Measurements from ENCODE around the gene ADPRH. TPM values are rescaled to one million over a fixed set of nuclear protein-coding genes. Genes with fewer than 3 reads are reported as not detected.

ADPRH gene
- total RNA-seq, 4 donors from 2014 or later = 10.4 to 17.8 (median 14.1) TPM

DNA sequence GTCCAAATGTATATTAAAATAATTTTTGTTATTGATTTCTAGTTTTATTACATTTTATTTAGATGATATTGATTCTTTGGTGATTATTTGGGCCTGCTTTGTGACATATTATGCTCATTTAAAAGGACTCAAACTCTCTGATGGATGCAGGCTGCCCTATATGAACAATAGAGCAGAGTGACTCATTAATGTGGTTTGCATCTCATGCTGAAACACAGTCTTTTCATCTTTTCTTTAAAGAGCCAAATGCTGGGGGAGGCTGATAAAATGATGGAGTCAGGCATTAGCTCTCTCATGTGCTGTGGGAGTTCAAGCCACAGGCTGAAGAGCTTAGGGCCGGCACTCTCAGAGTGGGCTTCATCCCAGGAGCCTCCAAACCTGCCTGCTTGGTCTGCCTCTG lies 25.6 kb downstream of the ADPRH start:
- TF ChIP-seq POLR2A (IDR thresholded peaks at IDR 0.05; ENCODE audit: low read depth) (no peak), POLR2AphosphoS5 (IDR thresholded peaks at IDR 0.05) (no peak), EP300 (IDR thresholded peaks at IDR 0.05) (no peak)
- TF ChIP-seq, protein P1, sequence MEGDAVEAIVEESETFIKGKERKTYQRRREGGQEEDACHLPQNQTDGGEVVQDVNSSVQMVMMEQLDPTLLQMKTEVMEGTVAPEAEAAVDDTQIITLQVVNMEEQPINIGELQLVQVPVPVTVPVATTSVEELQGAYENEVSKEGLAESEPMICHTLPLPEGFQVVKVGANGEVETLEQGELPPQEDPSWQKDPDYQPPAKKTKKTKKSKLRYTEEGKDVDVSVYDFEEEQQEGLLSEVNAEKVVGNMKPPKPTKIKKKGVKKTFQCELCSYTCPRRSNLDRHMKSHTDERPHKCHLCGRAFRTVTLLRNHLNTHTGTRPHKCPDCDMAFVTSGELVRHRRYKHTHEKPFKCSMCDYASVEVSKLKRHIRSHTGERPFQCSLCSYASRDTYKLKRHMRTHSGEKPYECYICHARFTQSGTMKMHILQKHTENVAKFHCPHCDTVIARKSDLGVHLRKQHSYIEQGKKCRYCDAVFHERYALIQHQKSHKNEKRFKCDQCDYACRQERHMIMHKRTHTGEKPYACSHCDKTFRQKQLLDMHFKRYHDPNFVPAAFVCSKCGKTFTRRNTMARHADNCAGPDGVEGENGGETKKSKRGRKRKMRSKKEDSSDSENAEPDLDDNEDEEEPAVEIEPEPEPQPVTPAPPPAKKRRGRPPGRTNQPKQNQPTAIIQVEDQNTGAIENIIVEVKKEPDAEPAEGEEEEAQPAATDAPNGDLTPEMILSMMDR (IDR thresholded peaks at IDR 0.05) = no peak
- intact Hi-C loops (cut with DNase I) = no loop called here
- H3K4me3 ChIP-seq = no peak overlapping the region
- peaks cover 0 to 12% (median 0%) of the 10 kb centered on the region in 4 donors for H3K4me1 ChIP-seq
- no peak for DNase-seq (ENCODE audit: extremely low spot score)
- no peaks in the 10 kb centered on the region for H3K27me3 ChIP-seq
- no peaks in the 10 kb centered on the region for H3K36me3 ChIP-seq
- 100% methylated on average over 1 of the region's 1 CpG for WGBS
- no peak overlapping the region for H3K27ac ChIP-seq (replicated peaks in 1 of 4)
- no peaks in the 10 kb centered on the region for H3K9me3 ChIP-seq

DNA sequence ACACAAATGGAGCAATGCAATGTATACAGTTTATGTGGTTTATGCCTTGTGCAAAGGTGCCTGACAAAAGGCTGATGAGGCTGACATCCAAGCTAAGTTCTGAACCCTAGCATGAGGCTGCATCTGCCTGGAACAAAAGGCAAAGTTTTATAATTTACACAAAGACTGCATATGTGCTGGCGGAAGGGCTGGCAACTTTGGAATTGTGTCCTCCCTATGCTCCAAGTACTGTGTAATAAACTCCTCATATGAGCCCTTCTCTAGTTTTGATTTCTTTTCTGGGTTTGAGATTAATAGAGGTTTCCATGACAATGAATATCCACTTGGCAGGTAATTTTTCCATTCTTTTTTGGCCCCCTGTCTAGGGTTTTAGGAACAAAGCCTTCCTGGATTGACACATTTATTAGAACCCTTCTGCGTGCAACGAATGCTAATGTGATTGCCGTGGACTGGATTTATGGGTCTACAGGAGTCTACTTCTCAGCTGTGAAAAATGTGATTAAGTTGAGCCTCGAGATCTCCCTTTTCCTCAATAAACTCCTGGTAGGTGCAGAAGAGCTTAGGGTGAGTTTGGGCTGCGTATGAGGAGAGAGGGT lies 29.2 kb downstream of the ADPRH start:
- intact Hi-C loops (cut with DNase I) = no loop called here
- Histone ChIP-seq H3K27ac (replicated peaks in 1 of 4) (no peak overlapping the region), H3K4me1 (no peaks in the 10 kb centered on the region), H3K36me3 (no peaks in the 10 kb centered on the region), H3K27me3 (no peaks in the 10 kb centered on the region), H3K4me3 (no peak overlapping the region), H3K9me3 (no peaks in the 10 kb centered on the region)
- DNase-seq (ENCODE audit: extremely low spot score) = no peak
- WGBS = 76% methylated on average over 6 of the region's 6 CpGs
- TF ChIP-seq EP300 (IDR thresholded peaks at IDR 0.05) (no peak), POLR2AphosphoS5 (IDR thresholded peaks at IDR 0.05) (no peak), POLR2A (IDR thresholded peaks at IDR 0.05; ENCODE audit: low read depth) (no peak)
- TF ChIP-seq, protein P1 (IDR thresholded peaks at IDR 0.05) = no peak

DNA sequence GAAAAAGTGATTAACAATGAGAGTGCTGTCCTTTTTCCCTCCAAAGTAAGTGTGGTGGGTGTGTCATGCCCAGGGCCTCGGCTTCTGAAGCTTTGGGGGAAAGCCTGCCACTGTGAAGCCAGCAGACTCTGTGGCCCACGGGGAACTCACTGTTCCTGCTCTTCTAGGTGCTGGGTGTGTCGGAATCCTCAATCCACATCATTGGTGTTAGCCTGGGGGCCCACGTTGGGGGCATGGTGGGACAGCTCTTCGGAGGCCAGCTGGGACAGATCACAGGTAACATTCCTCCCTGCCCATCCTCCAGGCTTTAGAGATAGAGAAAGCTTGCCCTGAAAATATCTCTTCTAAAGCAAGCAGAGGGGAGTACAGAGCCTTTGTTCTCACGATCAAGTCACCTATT lies 30.0 kb downstream of the ADPRH start:
- H3K36me3 ChIP-seq = no peaks in the 10 kb centered on the region
- TF ChIP-seq POLR2A (IDR thresholded peaks at IDR 0.05; ENCODE audit: low read depth) (no peak), EP300 (IDR thresholded peaks at IDR 0.05) (no peak), POLR2AphosphoS5 (IDR thresholded peaks at IDR 0.05) (no peak)
- TF ChIP-seq, protein P1 (IDR thresholded peaks at IDR 0.05) = no peak
- intact Hi-C loops (cut with DNase I) = no loop called here
- no peaks in the 10 kb centered on the region for H3K9me3 ChIP-seq
- no peak overlapping the region for H3K4me3 ChIP-seq
- no peaks in the 10 kb centered on the region for H3K4me1 ChIP-seq
- no peak overlapping the region for H3K27ac ChIP-seq (replicated peaks in 1 of 4)
- WGBS = 51% methylated on average over 6 of the region's 6 CpGs
- H3K27me3 ChIP-seq = no peaks in the 10 kb centered on the region
- no peak for DNase-seq (ENCODE audit: extremely low spot score)

DNA sequence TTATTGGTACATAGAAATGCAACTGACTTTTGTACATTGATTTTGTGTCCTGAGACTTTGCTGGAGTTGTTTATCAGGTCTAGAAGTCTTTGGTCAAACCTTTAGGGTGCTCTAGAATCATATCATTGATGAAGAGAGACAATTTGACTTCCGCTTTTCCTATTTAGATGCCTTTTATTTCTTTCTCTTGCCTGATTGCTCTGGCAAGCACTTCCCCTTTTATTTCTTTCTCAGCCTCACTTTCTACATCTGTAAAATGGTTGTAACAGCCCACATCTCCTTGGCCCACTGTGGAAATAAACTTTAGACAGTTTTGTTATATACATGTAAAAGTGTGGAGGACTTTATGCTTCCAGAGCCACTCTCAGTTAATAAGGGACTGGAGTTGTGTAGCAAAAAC lies 32.4 kb downstream of the ADPRH start:
- intact Hi-C loops (cut with DNase I) = no loop called here
- no peak overlapping the region for H3K27ac ChIP-seq (replicated peaks in 1 of 4)
- H3K4me1 ChIP-seq = no peaks in the 10 kb centered on the region
- 97% methylated on average over 1 of the region's 1 CpG for WGBS
- H3K9me3 ChIP-seq = no peaks in the 10 kb centered on the region
- H3K27me3 ChIP-seq = no peaks in the 10 kb centered on the region
- no peak for DNase-seq (ENCODE audit: extremely low spot score)
- no peak overlapping the region for H3K4me3 ChIP-seq
- H3K36me3 ChIP-seq = no peaks in the 10 kb centered on the region
- TF ChIP-seq POLR2AphosphoS5 (IDR thresholded peaks at IDR 0.05) (no peak), POLR2A (IDR thresholded peaks at IDR 0.05; ENCODE audit: low read depth) (no peak), EP300 (IDR thresholded peaks at IDR 0.05) (no peak)
- TF ChIP-seq, protein P1 (IDR thresholded peaks at IDR 0.05) = no peak

DNA sequence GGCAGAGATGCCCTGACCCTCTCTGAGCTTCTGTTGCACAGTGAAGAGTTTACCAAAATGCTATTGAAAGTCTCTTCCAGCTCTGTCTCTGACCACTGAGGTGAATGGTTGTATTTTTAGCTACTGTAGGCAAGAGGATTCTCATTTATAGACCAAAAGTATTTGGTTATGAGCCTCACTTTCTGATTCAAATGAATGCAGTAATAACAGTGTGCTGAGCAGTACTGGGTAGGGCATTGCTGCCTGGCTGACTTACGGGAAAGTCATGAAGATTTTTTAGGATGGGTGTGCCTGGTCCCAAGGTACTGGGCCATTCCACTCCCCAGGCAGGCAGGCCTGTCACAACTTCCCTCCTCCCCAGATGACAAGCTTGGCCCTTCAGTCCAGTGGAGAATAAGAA lies 33.9 kb downstream of the ADPRH start:
- Histone ChIP-seq H3K27ac (replicated peaks in 1 of 4) (no peak overlapping the region), H3K4me3 (no peak overlapping the region), H3K4me1 (no peaks in the 10 kb centered on the region), H3K27me3 (no peaks in the 10 kb centered on the region), H3K9me3 (no peaks in the 10 kb centered on the region), H3K36me3 (no peaks in the 10 kb centered on the region)
- intact Hi-C loops (cut with DNase I) = no loop called here
- WGBS = 100% methylated on average over 1 of the region's 1 CpG
- no peak for DNase-seq (ENCODE audit: extremely low spot score)
- no peak for TF ChIP-seq POLR2AphosphoS5 (IDR thresholded peaks at IDR 0.05)
- no peak for TF ChIP-seq EP300 (IDR thresholded peaks at IDR 0.05)
- no peak for TF ChIP-seq POLR2A (IDR thresholded peaks at IDR 0.05; ENCODE audit: low read depth)
- TF ChIP-seq, protein P1 (IDR thresholded peaks at IDR 0.05) = no peak

Data from esophagus muscularis mucosa (tissue), 4 donors.